ENCODE results near the gene KATNAL2.
"Not testable (repeated sequence)": the region's sequence is repeated elsewhere in the genome, so short reads cannot be mapped to it uniquely, and the experiment has no call there.

The KATNAL2 gene

DNA sequence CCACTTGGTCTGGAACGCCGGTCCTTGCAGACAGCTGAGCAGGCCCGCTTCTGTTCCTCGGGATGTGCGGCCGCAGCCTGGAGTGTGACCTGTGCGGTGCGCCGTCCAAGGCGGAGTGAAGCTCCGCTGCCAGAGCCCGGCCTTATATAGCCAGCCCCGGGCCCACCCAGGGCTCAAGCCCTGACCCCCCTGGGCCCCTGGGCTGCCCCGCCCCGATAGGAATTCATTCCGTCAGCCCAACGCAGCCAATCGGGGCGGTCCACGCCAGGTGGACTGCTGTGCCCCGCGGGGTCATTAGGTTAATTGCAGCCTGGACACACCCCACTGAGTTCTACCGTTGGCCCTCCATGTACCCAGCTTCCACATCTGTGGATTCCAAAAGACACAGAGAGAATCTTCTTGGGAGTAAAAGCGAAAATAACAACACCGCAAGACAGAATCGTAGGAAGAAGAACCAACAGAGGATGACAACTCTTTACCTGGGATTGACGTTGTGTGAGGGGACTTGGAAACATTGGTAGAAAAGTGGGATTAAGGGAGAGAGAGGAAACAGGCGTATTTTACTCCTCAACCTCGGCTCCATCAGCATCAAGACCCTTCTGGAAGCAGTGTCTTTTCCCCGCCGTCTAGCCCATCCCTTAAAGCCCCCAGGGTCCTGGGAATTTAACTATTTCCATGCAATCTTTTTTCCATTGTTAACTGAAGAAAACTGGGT is 47.3 kb downstream of the KATNAL2 start:
- not testable (repeated sequence) for DNase-seq (ENCODE audit: low spot score)
- WGBS, 2 donors (ENCODE audit: extremely low coverage in 2 of 2, insufficient read length in 2 of 2, insufficient replicate concordance in 1 of 2), result no CpG with 5 or more reads among the region's 31 CpGs

DNA sequence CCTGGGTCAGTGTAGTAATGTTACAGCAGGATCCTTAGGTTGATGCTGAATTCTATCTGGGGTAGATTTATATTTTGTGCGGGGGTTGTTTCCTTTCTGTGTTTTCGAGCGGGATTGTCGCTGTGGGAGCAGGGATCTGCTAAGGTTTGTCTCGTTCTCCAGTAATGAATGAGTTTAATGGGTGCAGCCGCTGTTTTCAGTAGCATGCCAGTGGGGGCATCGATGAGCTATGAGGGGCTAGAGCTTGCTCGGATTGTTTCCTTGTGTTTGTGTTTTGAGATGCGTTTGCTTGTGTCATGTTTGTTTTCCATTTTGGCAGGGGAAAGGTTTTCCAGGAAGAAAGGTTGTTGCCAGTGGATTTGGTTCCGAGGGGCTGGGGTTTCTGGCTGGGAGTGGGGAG is 48.9 kb downstream of the KATNAL2 start:
- not testable (repeated sequence) for H3K4me1 ChIP-seq (ENCODE audit: control insufficient read depth in 2 of 2, insufficient read depth in 1 of 2, low read depth in 1 of 2, low read length in 2 of 2); H3K9me3 ChIP-seq (replicated peaks in 1 of 2; ENCODE audit: control insufficient read depth in 2 of 2, insufficient read depth in 1 of 2, low read depth in 1 of 2, low read length in 2 of 2); H3K4ac ChIP-seq (ENCODE audit: low read length); H3K23ac ChIP-seq (ENCODE audit: low read depth, low read length, poor library complexity); DNase-seq (ENCODE audit: low spot score); H2BK15ac ChIP-seq (ENCODE audit: low read length); H3K4me2 ChIP-seq (ENCODE audit: insufficient read depth, low read length, poor library complexity, severe bottlenecking); H3K14ac ChIP-seq (ENCODE audit: low read length); H3K18ac ChIP-seq (ENCODE audit: low read length); H2BK120ac ChIP-seq (ENCODE audit: low read depth, low read length); H2AK5ac ChIP-seq (ENCODE audit: low read depth, low read length); H2BK12ac ChIP-seq (ENCODE audit: low read length); H4K91ac ChIP-seq (ENCODE audit: low read depth, low read length, poor library complexity); H2AFZ ChIP-seq (ENCODE audit: low read length); H3K4me3 ChIP-seq (ENCODE audit: low read length in 2 of 2); H3K27me3 ChIP-seq (ENCODE audit: control insufficient read depth in 3 of 3, insufficient read depth in 3 of 3, low read depth in 1 of 3, low read length in 3 of 3); H2BK5ac ChIP-seq (ENCODE audit: low read length); H4K8ac ChIP-seq (ENCODE audit: low read depth, low read length); H3K9ac ChIP-seq (ENCODE audit: low read depth, low read length, poor library complexity); H3K79me1 ChIP-seq (ENCODE audit: low read depth, low read length); H3K36me3 ChIP-seq (replicated peaks in 1 of 2; ENCODE audit: control insufficient read depth in 2 of 2, insufficient read depth in 2 of 2, low read length in 2 of 2); H3K27ac ChIP-seq (replicated peaks; ENCODE audit: low read length)
- WGBS, 2 donors (ENCODE audit: extremely low coverage in 2 of 2, insufficient read length in 2 of 2, insufficient replicate concordance in 1 of 2), result no CpG with 5 or more reads among the region's 10 CpGs

More for the DNA sequence above, 47.3 kb downstream of the KATNAL2 start:
- not testable (repeated sequence) for H3K27me3 ChIP-seq (ENCODE audit: control insufficient read depth in 3 of 3, insufficient read depth in 3 of 3, low read depth in 1 of 3, low read length in 3 of 3); H3K79me1 ChIP-seq (ENCODE audit: low read depth, low read length); H2AK5ac ChIP-seq (ENCODE audit: low read depth, low read length); H3K23ac ChIP-seq (ENCODE audit: low read depth, low read length, poor library complexity); H3K14ac ChIP-seq (ENCODE audit: low read length); H2BK5ac ChIP-seq (ENCODE audit: low read length); H2AFZ ChIP-seq (ENCODE audit: low read length); H3K4me3 ChIP-seq (ENCODE audit: low read length in 2 of 2); H3K36me3 ChIP-seq (replicated peaks in 1 of 2; ENCODE audit: control insufficient read depth in 2 of 2, insufficient read depth in 2 of 2, low read length in 2 of 2); H3K27ac ChIP-seq (replicated peaks; ENCODE audit: low read length); H4K8ac ChIP-seq (ENCODE audit: low read depth, low read length); H2BK15ac ChIP-seq (ENCODE audit: low read length); H3K4me1 ChIP-seq (ENCODE audit: control insufficient read depth in 2 of 2, insufficient read depth in 1 of 2, low read depth in 1 of 2, low read length in 2 of 2); H4K91ac ChIP-seq (ENCODE audit: low read depth, low read length, poor library complexity); H2BK12ac ChIP-seq (ENCODE audit: low read length); H3K9ac ChIP-seq (ENCODE audit: low read depth, low read length, poor library complexity); H3K4ac ChIP-seq (ENCODE audit: low read length); H3K18ac ChIP-seq (ENCODE audit: low read length); H3K9me3 ChIP-seq (replicated peaks in 1 of 2; ENCODE audit: control insufficient read depth in 2 of 2, insufficient read depth in 1 of 2, low read depth in 1 of 2, low read length in 2 of 2); H2BK120ac ChIP-seq (ENCODE audit: low read depth, low read length); H3K4me2 ChIP-seq (ENCODE audit: insufficient read depth, low read length, poor library complexity, severe bottlenecking)

DNA sequence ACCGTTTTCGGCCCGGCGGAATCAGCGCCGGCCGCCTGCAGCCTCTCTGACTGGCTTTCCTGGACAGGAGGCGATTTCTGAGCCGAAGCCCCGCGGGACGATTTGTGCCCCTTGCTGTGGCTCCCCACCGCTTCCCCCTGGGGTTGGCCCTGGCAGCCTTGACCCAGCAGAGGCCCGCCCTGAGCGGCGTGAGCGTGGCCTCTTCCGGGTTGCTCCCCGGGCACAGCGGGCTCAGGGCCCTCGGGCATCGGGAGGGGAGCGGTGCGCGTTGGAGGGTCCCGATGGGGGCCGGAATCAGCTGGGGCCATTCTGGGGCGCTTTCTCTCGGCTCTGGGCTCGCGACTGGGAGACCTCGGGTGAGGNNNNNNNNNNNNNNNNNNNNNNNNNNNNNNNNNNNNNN is 52.1 kb downstream of the KATNAL2 start:
- H3K4me1 ChIP-seq (ENCODE audit: control insufficient read depth in 2 of 2, insufficient read depth in 1 of 2, low read depth in 1 of 2, low read length in 2 of 2); H2AK5ac ChIP-seq (ENCODE audit: low read depth, low read length); H3K4me3 ChIP-seq (ENCODE audit: low read length in 2 of 2); H3K23ac ChIP-seq (ENCODE audit: low read depth, low read length, poor library complexity); H3K27ac ChIP-seq (replicated peaks; ENCODE audit: low read length); H2BK12ac ChIP-seq (ENCODE audit: low read length); H3K9me3 ChIP-seq (replicated peaks in 1 of 2; ENCODE audit: control insufficient read depth in 2 of 2, insufficient read depth in 1 of 2, low read depth in 1 of 2, low read length in 2 of 2); H2AFZ ChIP-seq (ENCODE audit: low read length); H3K4me2 ChIP-seq (ENCODE audit: insufficient read depth, low read length, poor library complexity, severe bottlenecking); H3K9ac ChIP-seq (ENCODE audit: low read depth, low read length, poor library complexity); H4K8ac ChIP-seq (ENCODE audit: low read depth, low read length); H2BK5ac ChIP-seq (ENCODE audit: low read length); H3K14ac ChIP-seq (ENCODE audit: low read length); H3K18ac ChIP-seq (ENCODE audit: low read length); H3K27me3 ChIP-seq (ENCODE audit: control insufficient read depth in 3 of 3, insufficient read depth in 3 of 3, low read depth in 1 of 3, low read length in 3 of 3); DNase-seq (ENCODE audit: low spot score); H3K4ac ChIP-seq (ENCODE audit: low read length); H4K91ac ChIP-seq (ENCODE audit: low read depth, low read length, poor library complexity); H2BK15ac ChIP-seq (ENCODE audit: low read length); H2BK120ac ChIP-seq (ENCODE audit: low read depth, low read length); H3K79me1 ChIP-seq (ENCODE audit: low read depth, low read length); H3K36me3 ChIP-seq (replicated peaks in 1 of 2; ENCODE audit: control insufficient read depth in 2 of 2, insufficient read depth in 2 of 2, low read length in 2 of 2): not testable (repeated sequence)
- no CpG with 5 or more reads among the region's 32 CpGs for WGBS, 2 donors (ENCODE audit: extremely low coverage in 2 of 2, insufficient read length in 2 of 2, insufficient replicate concordance in 1 of 2)

DNA sequence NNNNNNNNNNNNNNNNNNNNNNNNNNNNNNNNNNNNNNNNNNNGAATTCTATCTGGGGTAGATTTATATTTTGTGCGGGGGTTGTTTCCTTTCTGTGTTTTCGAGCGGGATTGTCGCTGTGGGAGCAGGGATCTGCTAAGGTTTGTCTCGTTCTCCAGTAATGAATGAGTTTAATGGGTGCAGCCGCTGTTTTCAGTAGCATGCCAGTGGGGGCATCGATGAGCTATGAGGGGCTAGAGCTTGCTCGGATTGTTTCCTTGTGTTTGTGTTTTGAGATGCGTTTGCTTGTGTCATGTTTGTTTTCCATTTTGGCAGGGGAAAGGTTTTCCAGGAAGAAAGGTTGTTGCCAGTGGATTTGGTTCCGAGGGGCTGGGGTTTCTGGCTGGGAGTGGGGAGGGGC is 102.5 kb downstream of the KATNAL2 start:
- not testable (repeated sequence) for H3K4me3 ChIP-seq (ENCODE audit: low read length in 2 of 2); H3K79me1 ChIP-seq (ENCODE audit: low read depth, low read length); H3K4me2 ChIP-seq (ENCODE audit: insufficient read depth, low read length, poor library complexity, severe bottlenecking); H3K36me3 ChIP-seq (replicated peaks in 1 of 2; ENCODE audit: control insufficient read depth in 2 of 2, insufficient read depth in 2 of 2, low read length in 2 of 2); H2BK120ac ChIP-seq (ENCODE audit: low read depth, low read length); H3K14ac ChIP-seq (ENCODE audit: low read length); H4K8ac ChIP-seq (ENCODE audit: low read depth, low read length); DNase-seq (ENCODE audit: low spot score); H3K4me1 ChIP-seq (ENCODE audit: control insufficient read depth in 2 of 2, insufficient read depth in 1 of 2, low read depth in 1 of 2, low read length in 2 of 2); H2BK5ac ChIP-seq (ENCODE audit: low read length); H3K27ac ChIP-seq (replicated peaks; ENCODE audit: low read length); H2AFZ ChIP-seq (ENCODE audit: low read length); H3K18ac ChIP-seq (ENCODE audit: low read length); H2BK12ac ChIP-seq (ENCODE audit: low read length); H4K91ac ChIP-seq (ENCODE audit: low read depth, low read length, poor library complexity); H3K9me3 ChIP-seq (replicated peaks in 1 of 2; ENCODE audit: control insufficient read depth in 2 of 2, insufficient read depth in 1 of 2, low read depth in 1 of 2, low read length in 2 of 2); H3K23ac ChIP-seq (ENCODE audit: low read depth, low read length, poor library complexity); H2AK5ac ChIP-seq (ENCODE audit: low read depth, low read length); H3K9ac ChIP-seq (ENCODE audit: low read depth, low read length, poor library complexity); H3K27me3 ChIP-seq (ENCODE audit: control insufficient read depth in 3 of 3, insufficient read depth in 3 of 3, low read depth in 1 of 3, low read length in 3 of 3); H3K4ac ChIP-seq (ENCODE audit: low read length); H2BK15ac ChIP-seq (ENCODE audit: low read length)
- no CpG with 5 or more reads among the region's 10 CpGs for WGBS, 2 donors (ENCODE audit: extremely low coverage in 2 of 2, insufficient read length in 2 of 2, insufficient replicate concordance in 1 of 2)

Measured in neuronal stem cell (in vitro differentiated cells).